GM12878 (cell line): Measurements from ENCODE around the gene SPINK6. TPM values are rescaled to one million over a fixed set of nuclear protein-coding genes. Genes with fewer than 3 reads are reported as not detected.

Source experiments
- ATAC-seq: fragments of 200-7000 bp; cut with Tn5 transposase; 3 replicates; pipeline ENCODE4 v1.9.1; 2020; ENCODE audit warnings: mild to moderate bottlenecking, moderate library complexity
- BruUV-seq: library from RNA; stranded (reverse); fragments of 400-500 nt; replicated peaks from 2 replicates; lab custom pipeline; 2021; lab: Mats Ljungman, UMichigan
- CTCF ChIA-PET: fragments of 300-600 bp; sonication (Branson Sonifier 250); formaldehyde crosslinking; extraction: SDS; loops from one replicate; lab custom pipeline; 2021; ENCODE audit warnings: inconsistent platforms; lab: Yijun Ruan, JAX
- POLR2A ChIA-PET: fragments of 350-600 bp; formaldehyde crosslinking; extraction: SDS; loops from one replicate; lab custom pipeline; 2021; ENCODE audit warnings: inconsistent platforms; lab: Charles Lee
- RAD21 ChIA-PET: fragments of 300-600 bp; sonication (Branson Sonifier 250); formaldehyde crosslinking; loops from one replicate; lab custom pipeline; 2023; ENCODE audit warnings: antibody characterized with exemption; ENCODE audit not compliant: unreplicated experiment; lab: Charles Lee
- SMC1A ChIA-PET: fragments of 300-600 bp; sonication (Branson Sonifier 250); formaldehyde crosslinking; loops from one replicate; lab custom pipeline; 2023; ENCODE audit not compliant: unreplicated experiment, uncharacterized antibody; lab: Charles Lee
- DNase-seq: peaks from one replicate; pipeline ENCODE4 v3.0.0-alpha.2; 2011; ENCODE audit warnings: low read depth, low spot score
- FAIRE-seq: peaks from 3 replicates; lab custom pipeline; 2011; peaks lifted over from hg19 to GRCh38; lab: Jason Lieb, UNC
- H2AFZ ChIP-seq: 2 replicates; pipeline ENCODE4 v1.6.0; 2011; ENCODE audit warnings: low read depth, low read length, control low read depth; ENCODE audit not compliant: control insufficient read depth
- H3K27ac ChIP-seq: 2 replicates; pipeline ENCODE4 v1.5.1; 2011; ENCODE audit warnings: control low read depth; ENCODE audit not compliant: control insufficient read depth, insufficient read depth
- H3K27me3 ChIP-seq, 2 experiments: replicated peaks in 1 of 2; 2 replicates each; pipeline versions ENCODE4 v1.6.0 to v1.6.1; 2011; ENCODE audit warnings: low read length in 1 of 2; ENCODE audit not compliant: control insufficient read depth in 2 of 2, insufficient read depth in 2 of 2
- H3K36me3 ChIP-seq, 2 experiments: 2 replicates each; pipeline ENCODE4 v1.5.1; 2011; ENCODE audit warnings: low read length in 1 of 2; ENCODE audit not compliant: control insufficient read depth in 2 of 2, insufficient read depth in 2 of 2
- H3K4me1 ChIP-seq: 2 replicates; pipeline ENCODE4 v1.6.1; 2011; ENCODE audit warnings: mild to moderate bottlenecking, low read length, moderate library complexity, mixed read lengths; ENCODE audit not compliant: control insufficient read depth, insufficient read depth
- H3K4me2 ChIP-seq: 2 replicates; pipeline ENCODE4 v1.6.0; 2011; ENCODE audit warnings: control low read depth; ENCODE audit not compliant: control insufficient read depth, insufficient read depth
- H3K4me3 ChIP-seq: fragments of 200-600 bp; sonication (generic); 2 replicates; pipeline ENCODE4 v1.5.1; 2016
- H3K79me2 ChIP-seq: 2 replicates; pipeline ENCODE4 v1.6.0; 2011; ENCODE audit warnings: low read length; ENCODE audit not compliant: control insufficient read depth, insufficient read depth
- H3K9ac ChIP-seq: 2 replicates; pipeline ENCODE4 v1.8.0; 2011; ENCODE audit warnings: low read length, control low read depth, mixed read lengths; ENCODE audit not compliant: control insufficient read depth, insufficient read depth
- H3K9me3 ChIP-seq: replicated peaks from 3 replicates; pipeline ENCODE4 v1.5.1; 2011; ENCODE audit warnings: mild to moderate bottlenecking, low read length; ENCODE audit not compliant: control insufficient read depth, insufficient read depth
- H4K20me1 ChIP-seq: 2 replicates; pipeline ENCODE4 v1.6.0; 2011; ENCODE audit not compliant: control insufficient read depth, insufficient read depth
- BCLAF1 ChIP-seq: fragments of 450-650 bp; IDR thresholded peaks from 2 replicates; pipeline ENCODE4 v1.6.1; 2017; ENCODE audit warnings: antibody characterized with exemption, mild to moderate bottlenecking, moderate library complexity
- HDGF ChIP-seq: fragments of 450-650 bp; IDR thresholded peaks from 2 replicates; pipeline ENCODE4 v1.6.1; 2016; ENCODE audit warnings: antibody characterized with exemption
- MAX ChIP-seq: IDR thresholded peaks from 2 replicates; pipeline ENCODE4 v1.6.1; 2012; ENCODE audit warnings: low read depth, low read length, improper control_type of control experiment
- NFYA ChIP-seq: IDR thresholded peaks from 2 replicates; pipeline ENCODE4 v1.6.1; 2011; ENCODE audit warnings: low read depth, mild to moderate bottlenecking, low read length, improper control_type of control experiment, borderline replicate concordance
- RFX5 ChIP-seq: IDR thresholded peaks from 2 replicates; pipeline ENCODE4 v1.6.1; 2011; ENCODE audit warnings: low read depth, low read length, improper control_type of control experiment
- STAT3 ChIP-seq: IDR thresholded peaks from 2 replicates; pipeline ENCODE4 v1.6.1; 2011; ENCODE audit warnings: low read depth, low read length, improper control_type of control experiment
- in situ Hi-C: fragments of 300-500 bp; cut with MboI; formaldehyde crosslinking; loops from 9 replicates; pipeline ENCODE4 v1.14.3; 2018; ENCODE audit warnings: mixed read lengths
- intact Hi-C: fragments of 100-400 bp; cut with micrococcal nuclease; formaldehyde crosslinking; loops from one replicate; pipeline ENCODE4 v1.14.2; 2022; ENCODE audit not compliant: unreplicated experiment
- polyA plus RNA-seq, 11 experiments: library from polyadenylated mRNA; depleted of rRNA in 4 of 11; unstranded in 6 of 11; stranded (reverse) in 5 of 11; fragments of >200 nt; fragmentation: Nextera tagmentation in 4 of 11; fragmentation: Illumina TruSeq in 1 of 11; extraction: Ambion mirVana in 4 of 11; extraction: Trizol in 1 of 11; gene quantifications; 1 replicate in 1 of 11; 2 replicates in 10 of 11; pipeline versions ENCODE4 v1.2.1 to v1.2.3, GENCODE V29; 2011 to 2016; ENCODE audit warnings: inconsistent platforms in 2 of 11, missing spikeins in 2 of 11, low read depth in 1 of 11
- total RNA-seq, 4 experiments: library from RNA; depleted of rRNA in 3 of 4; stranded (reverse); fragments of >200 nt in 3 of 4; fragmentation: Illumina TruSeq in 1 of 4; extraction: Trizol in 1 of 4; gene quantifications; 2 replicates each; pipeline versions ENCODE4 v1.2.1 to v1.2.3, GENCODE V29; 2013 to 2021

SPINK6 gene
- total and polyA plus RNA-seq, 10 of the 15 experiments (the other 5 are each of a cell fraction or from before 2014, with no cell fraction given): not detected

GRCh38 chr5:148255456-148255855 lies 52.6 kb downstream of the SPINK6 start:
- H4K20me1 ChIP-seq: no peaks in the 10 kb centered on the region
- ChIA-PET CTCF (no interaction called here), POLR2A (no interaction called here), RAD21 (no interaction called here), SMC1A (no interaction called here)
- in situ Hi-C loops (no loop called here), intact Hi-C loops (no loop called here)
- DNase-seq (no peak), ATAC-seq (no peak), FAIRE-seq (no peak)
- no TSS peak for BruUV-seq
- H3K27ac ChIP-seq: no peak overlapping the region
- no peaks in the 10 kb centered on the region for H3K79me2 ChIP-seq
- H3K4me1 ChIP-seq: no peaks in the 10 kb centered on the region
- no peak for TF ChIP-seq BCLAF1
- TF ChIP-seq MAX: no peak
- TF ChIP-seq HDGF: no peak
- TF ChIP-seq RFX5: no peak
- no peak for TF ChIP-seq NFYA
- TF ChIP-seq STAT3: no peak
- H3K36me3 ChIP-seq: no peaks in the 10 kb centered on the region
- H3K27me3 ChIP-seq: no peaks in the 10 kb centered on the region
- H3K9me3 ChIP-seq: no peaks in the 10 kb centered on the region
- H2AFZ ChIP-seq: no peak overlapping the region
- no peak overlapping the region for H3K9ac ChIP-seq
- no peak overlapping the region for H3K4me3 ChIP-seq
- H3K4me2 ChIP-seq: no peak overlapping the region
